Fibroblast of skin of left quadriceps (primary cell): Measurements from ENCODE around the gene TIGD1.
"Not testable (repeated sequence)": the region's sequence is repeated elsewhere in the genome, so short reads cannot be mapped to it uniquely, and the experiment has no call there.

ENCODE experiments used
- DNase-seq, 2 experiments: peaks; one replicate each; pipeline ENCODE4 v3.0.0-alpha.2; 2013; ENCODE audit warnings: low read depth in 2 of 2

The TIGD1 gene

DNA sequence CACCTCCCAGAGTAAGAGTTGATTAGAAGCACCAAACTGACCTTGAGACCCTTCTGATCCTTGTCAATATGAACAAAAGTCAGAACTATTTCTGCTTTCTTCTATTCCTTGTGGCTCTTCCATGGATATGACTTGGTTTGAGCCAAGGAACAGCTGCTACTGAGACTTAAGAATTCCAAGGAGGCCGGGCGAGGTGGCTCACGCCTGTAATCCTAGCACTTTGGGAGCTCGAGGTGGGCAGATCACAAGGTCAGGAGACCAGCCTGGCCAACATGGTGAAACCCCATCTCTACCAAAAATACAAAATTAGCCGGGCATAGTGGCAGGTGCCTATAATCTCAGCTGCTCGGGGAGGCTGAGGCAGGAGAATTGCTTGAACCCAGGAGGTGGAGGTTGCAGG, 20.1 kb upstream of the TIGD1 start:
- DNase-seq: not testable (repeated sequence)

- no peak for DNase-seq
Observed at GRCh38 chr2:232569541-232569940, 19.2 kb upstream of the TIGD1 start.

DNA sequence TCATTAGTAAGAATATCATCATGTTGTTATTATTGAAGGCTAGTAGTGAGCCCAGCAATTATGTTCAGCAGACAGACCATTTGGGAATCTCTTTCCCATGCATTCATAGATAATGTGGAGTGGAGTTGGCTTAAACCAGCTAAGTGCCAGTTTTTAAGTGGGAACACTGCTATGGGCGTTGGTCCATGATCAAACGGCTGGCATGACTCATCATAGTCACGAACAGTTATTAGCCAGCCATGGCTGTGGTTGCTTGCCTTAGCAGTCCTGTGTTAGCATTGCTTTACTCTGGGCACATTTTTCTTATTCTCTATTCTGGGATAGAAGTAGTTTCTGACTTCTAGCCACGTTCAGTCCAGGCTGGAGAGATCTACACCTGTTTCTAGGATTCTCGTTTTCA, 17.8 kb upstream of the TIGD1 start:
- no peak for DNase-seq

DNA sequence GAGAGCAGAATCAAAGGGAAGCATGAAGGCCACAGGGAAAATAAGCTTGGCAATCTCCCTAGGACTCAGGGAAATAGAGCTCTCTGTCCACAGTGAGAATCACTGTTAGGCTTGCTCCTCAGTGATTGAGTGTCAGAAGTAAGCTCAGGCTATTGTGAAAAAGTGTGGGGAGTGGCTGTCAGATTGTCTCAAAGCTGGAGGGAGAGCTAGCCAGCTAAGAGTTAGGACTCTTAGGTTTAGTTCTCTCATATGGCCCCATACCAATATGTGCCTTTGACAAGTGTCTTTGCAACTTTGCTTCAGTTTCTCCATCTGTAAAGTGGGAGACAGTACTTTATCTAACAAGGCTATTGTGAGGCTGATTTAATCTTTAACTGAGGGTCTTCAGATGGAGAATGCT, 17.4 kb upstream of the TIGD1 start:
- DNase-seq: no peak

DNA sequence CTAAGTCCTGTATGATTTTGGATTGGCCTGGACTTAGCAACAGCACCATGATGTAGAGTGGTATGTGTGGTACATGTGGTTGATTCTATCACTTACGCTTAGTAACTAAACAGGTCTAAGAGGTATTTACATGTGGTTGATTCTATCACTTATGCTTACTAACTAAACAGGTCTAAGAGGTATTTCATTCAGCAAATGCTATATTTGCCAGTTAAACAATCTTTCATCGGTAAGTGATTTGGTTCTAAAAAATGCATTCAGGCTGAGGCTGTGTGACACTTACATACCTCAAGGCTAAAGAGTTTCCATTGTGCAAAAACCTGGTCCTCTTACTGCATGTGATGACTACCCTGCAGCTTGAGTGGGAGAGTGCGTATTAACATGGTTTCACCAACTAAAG, 13.2 kb upstream of the TIGD1 start:
- DNase-seq: no peak

DNA sequence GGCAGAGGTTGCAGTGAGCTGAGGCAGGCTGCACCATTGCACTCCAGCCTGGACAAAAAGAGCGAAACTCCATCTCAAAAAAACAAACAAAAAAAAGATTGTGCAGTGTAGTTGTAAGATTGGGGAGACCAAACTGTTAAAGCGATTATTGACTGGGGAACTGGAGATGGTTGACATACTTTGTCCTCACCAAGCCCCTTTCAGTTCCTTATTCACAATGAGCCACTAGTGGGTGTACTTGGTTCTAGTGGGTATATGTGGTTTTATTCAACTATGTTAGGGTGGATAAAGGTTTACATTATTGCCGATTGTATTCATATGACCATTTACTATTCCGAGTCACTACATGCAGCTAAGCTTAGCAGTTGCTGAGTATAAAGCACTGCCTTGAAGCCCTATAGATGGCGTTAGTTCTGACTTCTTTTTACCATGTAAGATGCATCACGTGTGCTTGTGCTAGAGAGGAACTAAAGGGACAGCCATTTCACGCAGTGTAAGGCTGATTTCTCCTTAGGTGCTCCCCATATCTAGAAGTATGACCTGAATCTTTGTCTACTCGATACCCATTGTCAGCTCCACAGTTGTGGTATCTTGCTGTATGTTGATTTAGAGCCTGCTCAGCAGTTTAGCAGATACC, 12.3 kb upstream of the TIGD1 start:
- no peak for DNase-seq

DNA sequence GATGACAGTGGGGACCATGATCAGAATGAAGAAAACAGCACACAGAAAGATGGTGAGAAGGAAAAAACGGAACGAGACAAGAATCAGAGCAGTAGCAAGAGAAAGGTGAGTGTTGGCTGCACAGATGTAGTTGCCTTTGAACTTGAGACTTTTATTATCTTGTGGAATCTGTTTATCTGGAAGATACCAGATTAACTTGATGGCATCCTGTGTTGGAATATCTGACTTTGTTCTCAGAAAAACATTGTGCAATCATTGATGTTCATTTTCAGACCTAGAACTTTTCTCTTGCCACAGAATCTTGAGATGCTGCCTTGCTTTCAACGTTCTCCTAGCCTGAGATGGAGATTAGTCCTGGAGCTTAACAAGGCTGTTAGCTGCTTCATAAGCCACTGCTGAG, 6.1 kb upstream of the TIGD1 start:
- DNase-seq: no peak

- DNase-seq: no peak
Observed at GRCh38 chr2:232551776-232552175, 1.4 kb upstream of the TIGD1 start.

- no peak for DNase-seq
Observed at GRCh38 chr2:232551250-232551638, 887 bp upstream of the TIGD1 start.

DNA sequence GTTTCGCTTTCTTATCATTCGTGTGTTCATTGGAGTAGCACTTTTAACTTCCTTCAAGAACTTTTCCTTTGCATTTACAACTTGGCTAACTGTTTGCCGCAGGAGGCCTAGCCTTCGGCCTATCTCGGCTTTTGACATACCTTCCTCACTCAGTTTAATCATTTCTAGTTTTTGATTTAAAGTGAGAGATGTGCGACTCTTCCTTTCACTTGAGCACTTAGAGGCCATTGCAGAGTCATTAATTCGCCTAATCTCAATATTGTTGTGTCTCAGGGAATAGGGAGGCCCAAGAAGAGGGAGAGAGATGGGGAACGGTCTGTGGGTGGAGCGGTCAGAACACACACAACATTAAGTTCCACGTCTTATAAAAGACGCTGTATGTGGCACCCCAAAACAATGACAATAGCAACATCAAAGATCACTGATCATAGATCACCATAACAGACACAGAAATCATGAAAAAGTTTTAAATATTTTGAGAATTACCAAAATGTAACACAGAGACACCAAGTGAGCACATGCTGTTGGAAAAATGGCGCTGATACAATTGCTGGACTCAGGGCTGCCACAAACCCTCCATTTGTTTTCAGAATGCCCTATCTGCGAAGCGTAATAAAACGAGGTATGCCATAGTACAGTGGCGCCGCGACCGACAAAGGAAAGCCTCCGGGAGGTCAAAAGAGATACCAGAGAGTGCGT, 553 bp downstream of the TIGD1 start:
- no peak for DNase-seq

DNA sequence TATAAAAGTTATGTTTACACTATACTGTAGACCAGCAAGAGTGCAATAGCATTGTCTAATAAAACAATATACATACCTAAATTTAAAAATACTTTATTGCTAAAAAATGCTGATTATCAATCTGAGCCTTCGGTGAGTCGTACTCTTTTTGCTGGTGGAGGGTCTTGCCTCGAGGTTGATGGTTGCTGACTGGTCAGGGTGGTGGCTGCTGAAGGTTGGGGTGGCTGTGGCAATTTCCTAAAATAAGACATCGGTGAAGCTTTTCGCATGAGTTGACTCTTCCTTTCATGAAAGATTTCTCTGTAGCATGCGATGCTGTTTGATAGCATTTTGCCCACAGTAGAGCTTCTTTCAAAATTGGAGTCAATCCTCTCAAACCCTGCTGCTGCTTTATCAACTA, 2.4 kb downstream of the TIGD1 start:
- DNase-seq: no peak

- no peak for DNase-seq
Observed at GRCh38 chr2:232545511-232546375, 4.6 kb downstream of the TIGD1 start.

GRCh38 chr2:232544674-232545073, 5.7 kb downstream of the TIGD1 start:
- DNase-seq: no peak

- no peak for DNase-seq
Observed at GRCh38 chr2:232543928-232544631, 6.3 kb downstream of the TIGD1 start.

DNA sequence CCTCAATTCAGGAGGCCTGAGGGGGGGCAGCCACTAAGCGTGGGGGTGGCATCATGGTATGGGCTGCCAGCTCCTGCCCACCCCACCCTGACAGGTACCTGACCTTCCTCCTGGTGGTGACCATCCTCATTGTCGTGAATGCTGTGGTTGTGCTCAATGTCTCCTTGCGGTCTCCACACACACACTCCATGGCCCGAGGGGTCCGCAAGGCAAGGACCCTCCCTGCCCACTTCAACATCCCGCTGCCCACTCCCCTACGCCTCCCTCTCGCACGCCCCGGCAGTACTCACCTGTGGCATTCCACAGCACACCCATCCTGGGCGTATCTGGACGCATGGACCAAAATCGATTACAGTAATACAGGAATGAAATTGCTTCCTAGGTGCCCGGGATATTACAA, 6.9 kb downstream of the TIGD1 start:
- no peak for DNase-seq

- no peak for DNase-seq
Observed at GRCh38 chr2:232542715-232543467, 7.5 kb downstream of the TIGD1 start.

- DNase-seq: no peak
Observed at GRCh38 chr2:232541961-232542714, 8.2 kb downstream of the TIGD1 start.

DNA sequence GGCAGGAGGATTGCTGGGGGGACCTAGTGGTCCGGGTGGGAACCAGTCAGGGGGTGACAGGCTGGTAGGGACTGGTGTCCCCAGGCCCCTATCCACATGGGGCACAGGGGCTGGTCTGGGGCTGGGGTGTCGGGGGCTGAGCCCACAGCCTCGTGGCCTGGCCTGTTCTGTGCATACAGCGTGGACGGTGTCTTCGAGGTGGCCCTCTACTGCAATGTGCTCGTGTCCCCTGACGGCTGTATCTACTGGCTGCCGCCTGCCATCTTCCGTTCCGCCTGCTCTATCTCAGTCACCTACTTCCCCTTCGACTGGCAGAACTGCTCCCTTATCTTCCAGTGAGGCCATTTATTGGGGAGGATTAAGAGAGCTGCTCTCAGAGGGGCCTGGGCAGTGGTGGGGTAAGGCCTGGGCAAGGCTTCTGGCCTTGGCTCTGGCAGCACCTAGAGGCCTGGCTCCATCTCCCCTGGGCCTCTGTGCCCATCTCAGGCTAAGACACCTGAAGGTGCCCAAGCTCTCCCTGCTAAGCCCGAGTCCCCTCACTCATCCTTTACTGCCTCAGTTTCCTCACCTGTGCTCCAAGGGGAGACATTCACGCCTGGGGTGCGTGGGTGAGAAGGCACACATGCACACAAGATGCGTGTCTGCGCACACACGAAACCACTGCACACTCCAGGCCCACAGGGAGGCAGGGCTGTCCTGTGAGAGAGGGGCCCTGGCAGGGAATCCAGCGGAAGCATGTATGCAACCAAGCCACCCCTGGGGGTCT, 9.0 kb downstream of the TIGD1 start:
- DNase-seq: no peak

DNA sequence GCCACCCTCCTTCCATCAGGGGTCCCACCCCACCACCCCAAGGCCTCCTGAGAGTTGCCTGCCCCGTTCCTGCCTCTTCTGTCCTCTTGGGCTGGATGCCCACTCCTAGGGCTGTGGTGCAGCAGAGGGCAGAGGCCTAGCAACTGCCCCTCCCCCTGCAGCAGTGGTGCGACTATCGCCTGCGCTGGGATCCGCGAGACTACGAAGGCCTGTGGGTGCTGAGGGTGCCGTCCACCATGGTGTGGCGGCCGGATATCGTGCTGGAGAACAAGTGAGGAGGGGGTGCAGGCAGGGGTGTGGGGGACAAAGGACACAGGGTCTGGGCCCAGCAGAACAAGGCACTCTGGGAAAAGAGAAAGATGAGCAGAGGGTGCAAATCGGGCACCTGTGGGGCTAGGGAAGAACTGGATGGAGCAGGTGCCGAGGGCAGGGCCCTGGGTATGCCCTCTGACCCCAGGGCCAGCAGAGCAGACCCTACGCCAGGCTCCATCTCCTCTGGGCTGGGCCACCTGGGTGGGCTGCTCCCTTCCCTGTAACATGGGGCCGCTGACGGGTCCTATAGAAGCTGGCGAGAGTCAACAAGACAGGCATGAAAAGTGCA, 9.8 kb downstream of the TIGD1 start:
- DNase-seq: no peak
